ENCODE measurements around the gene RARB.

RARB gene

GRCh38 chr3:25472731-25473130 lies 44.7 kb downstream of the RARB start:
- no peak for DNase-seq (ENCODE audit: low spot score)

GRCh38 chr3:25473246-25473645 lies 45.2 kb downstream of the RARB start:
- DNase-seq (ENCODE audit: low spot score): no peak

GRCh38 chr3:25474052-25474451 lies 46.0 kb downstream of the RARB start:
- DNase-seq (ENCODE audit: low spot score): no peak

DNA sequence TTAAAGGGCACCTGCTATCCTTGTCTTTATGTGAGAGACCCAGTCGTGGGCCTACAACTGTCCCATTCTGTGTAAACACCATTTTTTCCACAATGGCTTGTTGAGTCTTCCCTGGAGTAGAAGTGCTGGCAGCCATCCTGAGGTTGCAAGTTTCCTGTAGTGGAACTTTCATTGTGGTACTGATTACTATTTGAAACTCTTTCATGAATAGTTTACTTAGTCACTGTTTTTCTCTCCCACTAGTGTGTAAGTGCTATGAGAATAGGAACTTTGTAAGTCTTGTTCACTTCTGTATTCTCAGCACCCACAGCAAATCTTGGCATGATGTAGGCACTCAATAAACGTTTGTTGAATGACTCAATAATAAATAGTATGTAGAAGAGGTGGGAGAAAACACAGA lies 48.6 kb downstream of the RARB start:
- no peak for DNase-seq (ENCODE audit: low spot score)

DNA sequence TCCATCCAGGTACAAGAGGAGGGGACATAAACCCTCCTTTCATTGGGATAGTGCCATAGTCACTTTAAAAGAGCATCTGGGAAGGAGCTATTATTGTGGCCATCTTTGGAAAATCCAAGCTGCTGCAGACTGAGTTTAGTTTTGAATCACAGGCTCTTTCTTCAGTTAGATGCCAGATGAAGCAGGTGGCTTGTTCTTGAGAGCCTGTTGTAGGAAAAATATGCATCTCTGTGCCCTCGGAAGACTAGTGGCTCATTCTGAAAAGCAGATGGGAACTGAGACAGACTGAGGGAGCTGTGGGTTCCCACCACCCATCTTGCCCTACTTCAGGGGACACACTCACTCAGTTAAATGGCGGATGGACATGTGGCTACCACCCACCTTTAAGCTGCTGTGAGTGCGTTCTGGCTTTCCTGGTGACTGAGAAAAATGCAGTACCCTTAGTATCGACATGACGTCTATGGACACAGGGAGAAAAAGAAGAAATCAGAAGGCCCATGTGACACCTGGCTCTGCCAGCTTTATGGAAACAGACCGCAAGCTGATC lies 50.2 kb downstream of the RARB start:
- DNase-seq (ENCODE audit: low spot score): no peak

- no peak for DNase-seq (ENCODE audit: low spot score)
Measured at GRCh38 chr3:25478964-25479726, 51.1 kb downstream of the RARB start.

DNA sequence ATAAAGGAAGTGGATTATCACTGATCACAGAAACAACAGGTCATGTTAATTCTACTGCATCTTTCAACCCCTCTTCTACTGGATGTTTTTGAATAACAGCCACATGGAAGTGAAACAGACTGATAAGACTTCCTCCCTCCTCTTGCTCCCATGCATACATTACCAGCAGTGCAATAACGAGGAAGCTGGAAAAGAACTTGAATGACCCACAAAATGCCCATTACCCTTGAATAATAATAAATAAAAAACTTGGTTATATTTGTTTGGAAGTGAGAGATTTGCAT lies 51.6 kb downstream of the RARB start:
- no peak for DNase-seq (ENCODE audit: low spot score)

GRCh38 chr3:25480811-25481210 lies 52.7 kb downstream of the RARB start:
- DNase-seq (ENCODE audit: low spot score): no peak

DNA sequence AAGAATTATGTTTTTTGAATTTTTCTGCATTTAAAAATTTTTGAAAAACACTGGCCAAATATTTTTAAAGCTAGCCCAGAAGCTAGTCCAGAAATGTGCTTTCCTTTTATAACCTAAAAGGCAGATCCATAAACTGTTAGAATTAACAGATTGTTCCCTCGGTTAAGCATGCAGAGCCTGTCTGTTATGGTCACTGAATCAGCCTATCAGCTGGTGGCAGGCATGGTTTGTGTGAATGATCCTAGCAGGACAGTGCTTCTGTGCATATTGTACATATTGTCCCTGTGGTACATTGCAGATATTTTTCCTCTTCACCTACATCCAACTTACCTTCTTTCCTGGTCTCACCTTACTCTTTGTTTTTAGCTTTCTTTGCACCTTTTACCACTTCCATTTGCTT lies 53.3 kb downstream of the RARB start:
- no peak for DNase-seq (ENCODE audit: low spot score)

DNA sequence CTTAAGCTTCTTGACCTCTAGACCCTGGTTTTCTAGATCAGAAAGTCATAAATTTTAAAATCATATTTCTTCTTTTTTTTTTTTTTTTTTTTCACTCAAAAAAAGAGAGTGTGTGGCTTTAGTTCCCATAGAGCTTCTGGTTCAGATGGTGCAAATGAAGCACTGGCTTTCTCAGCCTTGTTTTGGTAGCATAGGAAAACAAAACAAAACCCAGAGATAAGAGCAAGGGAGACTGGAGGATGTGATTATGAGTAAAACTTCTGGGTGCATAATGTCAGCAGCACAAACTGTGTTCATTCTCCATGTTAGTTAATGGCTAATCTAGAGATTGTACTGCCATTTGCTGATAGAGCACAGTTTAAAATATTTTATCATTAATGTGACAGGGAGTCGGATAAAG lies 55.4 kb downstream of the RARB start:
- no peak for DNase-seq (ENCODE audit: low spot score)

- DNase-seq (ENCODE audit: low spot score): no peak
Measured at GRCh38 chr3:25485673-25486072, 57.6 kb downstream of the RARB start.

- no peak for DNase-seq (ENCODE audit: low spot score)
Measured at GRCh38 chr3:25486932-25487331, 58.9 kb downstream of the RARB start.

GRCh38 chr3:25489858-25490593 lies 62.0 kb downstream of the RARB start:
- no peak for DNase-seq (ENCODE audit: low spot score)

- no peak for DNase-seq (ENCODE audit: low spot score)
Measured at GRCh38 chr3:25493246-25493645, 65.2 kb downstream of the RARB start.

DNA sequence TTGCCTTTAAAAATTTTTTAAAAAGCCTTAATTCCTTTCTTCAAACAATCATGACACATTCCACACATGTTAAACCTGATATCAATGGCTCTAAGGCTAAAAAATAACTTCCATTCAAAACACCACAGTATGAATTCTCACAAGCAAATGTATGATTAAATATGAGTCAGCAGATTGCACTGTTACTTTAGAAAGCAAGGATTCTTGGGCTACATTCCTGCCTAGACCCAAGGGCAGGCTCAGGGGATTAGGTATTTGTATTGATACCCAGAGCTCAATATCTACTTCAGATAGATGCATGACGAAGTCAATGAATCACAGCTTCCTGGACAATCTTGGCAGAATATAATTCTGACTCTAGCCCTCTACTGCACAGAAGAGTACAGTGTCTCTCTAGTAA lies 65.7 kb downstream of the RARB start:
- DNase-seq (ENCODE audit: low spot score): peak; percentile 9

- DNase-seq (ENCODE audit: low spot score): no peak
Measured at GRCh38 chr3:25495304-25495703, 67.2 kb downstream of the RARB start.

- DNase-seq (ENCODE audit: low spot score): no peak
Measured at GRCh38 chr3:25495726-25496253, 67.7 kb downstream of the RARB start.

DNA sequence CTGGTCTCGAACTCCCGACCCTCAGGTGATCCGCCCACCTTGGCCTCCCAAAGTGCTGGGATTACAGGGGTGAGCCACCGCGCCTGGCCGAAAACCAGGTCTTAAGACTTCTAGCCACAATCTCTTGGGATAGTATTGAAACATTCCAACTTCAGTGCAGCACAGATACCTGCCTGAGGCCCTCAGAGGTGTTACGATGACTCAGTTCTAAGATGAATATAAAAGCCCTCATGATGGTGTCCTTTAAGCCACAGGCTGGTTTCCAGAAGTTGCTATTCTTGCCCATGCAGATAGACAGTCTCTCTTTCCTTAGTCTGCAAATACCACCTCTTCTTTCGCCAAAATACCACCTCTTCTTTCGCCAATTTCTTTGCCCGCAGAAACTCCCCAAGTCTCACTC lies 69.0 kb downstream of the RARB start:
- no peak for DNase-seq (ENCODE audit: low spot score)

DNA sequence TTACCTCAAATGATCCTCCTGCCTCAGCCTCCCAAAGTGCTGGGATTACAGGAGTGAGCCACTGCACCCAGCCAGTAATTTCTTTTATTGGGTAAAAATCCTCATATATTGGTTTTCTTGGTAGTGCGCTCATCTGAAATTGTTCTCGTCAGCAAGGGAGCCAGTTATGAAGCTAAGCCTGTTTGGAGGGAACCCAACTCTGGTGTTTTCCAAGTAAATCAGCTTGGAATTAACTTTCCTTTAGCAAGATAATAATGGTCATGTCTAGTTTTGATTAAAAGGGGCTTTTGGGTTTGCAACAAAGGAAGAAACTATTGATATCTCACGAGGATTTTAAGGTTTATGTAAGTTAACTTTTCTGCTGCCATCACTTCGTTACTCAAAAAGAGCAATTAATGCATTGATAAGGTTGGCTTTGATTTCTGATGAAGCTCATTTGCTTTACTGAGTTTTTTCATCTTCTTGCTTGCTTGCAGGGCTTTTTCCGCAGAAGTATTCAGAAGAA lies 72.7 kb downstream of the RARB start:
- no peak for DNase-seq (ENCODE audit: low spot score)

DNA sequence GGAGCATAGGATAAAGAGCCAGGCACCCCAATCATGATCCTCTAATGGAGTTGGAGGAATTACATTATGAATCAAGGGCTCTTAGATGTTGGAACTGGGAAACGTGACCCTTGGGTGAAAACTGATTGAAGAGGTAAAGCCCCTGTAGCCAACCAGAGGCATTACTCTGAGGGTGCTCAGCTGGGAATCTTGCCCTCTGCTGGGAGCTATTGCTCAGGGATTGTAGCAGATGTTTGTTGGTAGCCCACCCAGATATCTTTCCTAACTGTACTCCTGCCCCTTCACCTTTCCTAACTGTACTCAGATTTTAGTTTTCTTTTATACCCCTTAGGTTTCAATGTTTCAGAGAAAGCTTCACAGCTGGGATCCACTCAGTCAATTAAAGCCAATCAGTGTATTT lies 74.2 kb downstream of the RARB start:
- no peak for DNase-seq (ENCODE audit: low spot score)

DNA sequence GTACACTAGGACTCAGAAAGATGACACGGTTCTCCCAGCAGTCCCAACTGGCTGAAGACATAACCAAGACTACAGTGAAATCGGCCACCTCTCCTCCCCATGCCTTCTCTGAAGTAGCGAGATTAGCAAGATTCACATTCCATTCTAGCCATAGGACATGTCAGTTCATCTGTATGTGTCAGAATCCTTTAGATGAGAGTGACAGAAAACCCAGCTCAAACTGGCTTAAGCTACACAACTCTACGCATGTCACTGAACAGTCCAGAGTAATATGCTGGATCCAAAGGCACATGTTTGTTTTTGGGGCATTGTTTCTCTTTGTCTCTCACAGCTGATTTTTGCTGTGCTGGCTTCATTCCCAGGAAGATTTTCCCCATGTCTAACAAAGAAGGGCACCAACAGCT lies 75.8 kb downstream of the RARB start:
- DNase-seq (ENCODE audit: low spot score): no peak

DNA sequence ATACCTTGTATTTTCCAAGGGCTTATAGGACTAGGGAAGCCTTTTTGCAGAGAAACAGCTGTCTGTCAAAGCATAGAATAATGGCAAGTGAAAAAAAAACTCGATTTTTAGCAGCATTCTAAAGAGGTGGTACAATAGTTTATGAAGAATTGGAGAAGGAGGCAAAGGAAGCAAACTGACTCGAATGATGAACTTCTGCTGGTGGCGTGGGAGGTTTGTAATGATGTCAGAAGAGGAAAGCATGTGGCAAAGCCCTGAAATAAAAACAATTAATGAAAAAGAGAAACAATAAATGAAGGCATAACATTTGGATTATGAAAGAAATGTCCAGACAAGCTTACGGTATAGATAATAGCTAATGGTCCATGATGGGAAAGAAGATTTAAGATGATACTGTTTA lies 77.5 kb downstream of the RARB start:
- DNase-seq (ENCODE audit: low spot score): no peak

- no peak for DNase-seq (ENCODE audit: low spot score)
Measured at GRCh38 chr3:25507811-25508210, 79.7 kb downstream of the RARB start.

All from hepatic stellate cell (primary cell).